GM23338 (cell line): ENCODE data around the gene ARHGAP28.

Experiments
- CTCF ChIP-seq, 2 experiments: fragments of 200-600 bp in 1 of 2; sonication (generic) in 1 of 2; conservative IDR thresholded peaks; 2 replicates each; pipeline versions ENCODE4 v1.5.1 to v1.6.1; 2016 to 2017; ENCODE audit warnings: antibody characterized with exemption in 2 of 2, low read depth in 2 of 2, mild to moderate bottlenecking in 2 of 2, moderate library complexity in 1 of 2
- POLR2AphosphoS5 ChIP-seq: IDR thresholded peaks from 2 replicates; pipeline ENCODE4 v1.6.1; 2016; ENCODE audit warnings: antibody characterized with exemption, low read depth
- ZNF114 ChIP-seq: fragments of 250-450 bp; sonication (Bioruptor Pico); IDR thresholded peaks from 2 replicates; pipeline ENCODE4 v1.5.0; 2020; ENCODE audit warnings: mild to moderate bottlenecking, moderate library complexity
- TF ChIP-seq, protein P1 (sequence below): IDR thresholded peaks from one replicate; pipeline ENCODE4 v1.6.1; 2018; ENCODE audit warnings: antibody characterized with exemption; ENCODE audit not compliant: unreplicated experiment

DNA sequence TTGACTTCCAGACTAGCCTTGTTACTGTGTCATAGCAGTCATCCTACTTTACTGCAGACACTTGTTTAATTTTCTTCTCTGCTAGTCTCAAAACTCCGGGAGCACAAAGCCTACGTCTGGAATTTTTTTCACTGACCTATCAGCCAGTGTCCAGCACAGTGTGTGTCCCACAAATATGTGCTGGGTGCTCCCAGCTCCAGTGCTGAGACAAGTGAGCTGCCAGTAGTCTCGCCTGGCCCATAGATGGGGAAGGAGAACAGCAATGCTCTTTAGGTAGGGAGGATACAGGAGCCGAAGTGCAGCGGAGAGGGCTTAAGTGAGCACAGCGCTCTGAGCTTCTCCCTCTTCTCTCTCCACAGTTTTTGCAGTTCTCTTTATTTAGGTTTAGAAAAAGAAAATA, 34.0 kb downstream of the ARHGAP28 start:
- TF ChIP-seq POLR2AphosphoS5 (no peak), ZNF114 (CRISPR knock-in tag) (no peak), CTCF (conservative IDR thresholded peaks at IDR 0.05; ENCODE audit: low read depth in 2 of 2) (no peak)
- TF ChIP-seq, protein P1, sequence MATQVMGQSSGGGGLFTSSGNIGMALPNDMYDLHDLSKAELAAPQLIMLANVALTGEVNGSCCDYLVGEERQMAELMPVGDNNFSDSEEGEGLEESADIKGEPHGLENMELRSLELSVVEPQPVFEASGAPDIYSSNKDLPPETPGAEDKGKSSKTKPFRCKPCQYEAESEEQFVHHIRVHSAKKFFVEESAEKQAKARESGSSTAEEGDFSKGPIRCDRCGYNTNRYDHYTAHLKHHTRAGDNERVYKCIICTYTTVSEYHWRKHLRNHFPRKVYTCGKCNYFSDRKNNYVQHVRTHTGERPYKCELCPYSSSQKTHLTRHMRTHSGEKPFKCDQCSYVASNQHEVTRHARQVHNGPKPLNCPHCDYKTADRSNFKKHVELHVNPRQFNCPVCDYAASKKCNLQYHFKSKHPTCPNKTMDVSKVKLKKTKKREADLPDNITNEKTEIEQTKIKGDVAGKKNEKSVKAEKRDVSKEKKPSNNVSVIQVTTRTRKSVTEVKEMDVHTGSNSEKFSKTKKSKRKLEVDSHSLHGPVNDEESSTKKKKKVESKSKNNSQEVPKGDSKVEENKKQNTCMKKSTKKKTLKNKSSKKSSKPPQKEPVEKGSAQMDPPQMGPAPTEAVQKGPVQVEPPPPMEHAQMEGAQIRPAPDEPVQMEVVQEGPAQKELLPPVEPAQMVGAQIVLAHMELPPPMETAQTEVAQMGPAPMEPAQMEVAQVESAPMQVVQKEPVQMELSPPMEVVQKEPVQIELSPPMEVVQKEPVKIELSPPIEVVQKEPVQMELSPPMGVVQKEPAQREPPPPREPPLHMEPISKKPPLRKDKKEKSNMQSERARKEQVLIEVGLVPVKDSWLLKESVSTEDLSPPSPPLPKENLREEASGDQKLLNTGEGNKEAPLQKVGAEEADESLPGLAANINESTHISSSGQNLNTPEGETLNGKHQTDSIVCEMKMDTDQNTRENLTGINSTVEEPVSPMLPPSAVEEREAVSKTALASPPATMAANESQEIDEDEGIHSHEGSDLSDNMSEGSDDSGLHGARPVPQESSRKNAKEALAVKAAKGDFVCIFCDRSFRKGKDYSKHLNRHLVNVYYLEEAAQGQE: no peak
